Measurements from ENCODE around the gene INO80B.
"Not testable (repeated sequence)": the region's sequence is repeated elsewhere in the genome, so short reads cannot be mapped to it uniquely, and the experiment has no call there.

DNA sequence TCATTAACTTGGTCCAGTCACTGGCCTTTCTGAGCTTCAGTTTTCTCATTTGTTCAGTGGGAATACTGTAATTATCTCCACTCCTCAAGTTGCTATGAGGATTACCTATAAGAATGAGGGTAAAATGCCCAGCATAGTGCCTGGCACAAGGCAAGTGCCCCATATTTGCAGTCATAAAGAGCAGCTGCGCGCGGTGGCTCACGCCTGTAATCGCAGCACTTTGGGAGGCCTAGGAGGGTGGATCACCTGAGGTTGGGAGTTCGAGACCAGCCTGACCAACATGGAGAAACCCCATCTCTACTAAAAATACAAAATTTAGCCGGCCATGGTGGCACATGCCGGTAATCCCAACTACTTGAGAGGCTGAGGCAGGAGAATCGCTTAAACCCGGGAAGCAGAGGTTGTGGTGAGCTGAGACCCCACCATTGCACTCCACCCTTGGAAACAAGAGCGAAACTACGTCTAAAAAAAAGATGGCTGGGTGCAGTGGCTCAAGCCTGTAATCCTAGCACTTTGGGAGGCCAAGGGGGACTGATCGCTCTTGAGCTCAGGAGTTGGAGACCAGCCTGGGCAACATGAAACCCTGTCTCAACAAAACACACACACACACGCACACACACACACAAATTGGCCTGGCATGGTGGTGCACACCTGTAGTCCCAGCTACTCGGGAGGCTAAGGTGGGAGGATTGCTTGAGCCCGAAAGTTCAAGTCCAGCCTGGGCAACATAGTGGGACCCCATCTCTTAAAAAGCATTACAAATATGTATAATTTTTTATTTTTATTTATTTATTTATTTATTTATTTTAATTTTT is 12.2 kb upstream of the INO80B start:
- TF ChIP-seq, protein P1, sequence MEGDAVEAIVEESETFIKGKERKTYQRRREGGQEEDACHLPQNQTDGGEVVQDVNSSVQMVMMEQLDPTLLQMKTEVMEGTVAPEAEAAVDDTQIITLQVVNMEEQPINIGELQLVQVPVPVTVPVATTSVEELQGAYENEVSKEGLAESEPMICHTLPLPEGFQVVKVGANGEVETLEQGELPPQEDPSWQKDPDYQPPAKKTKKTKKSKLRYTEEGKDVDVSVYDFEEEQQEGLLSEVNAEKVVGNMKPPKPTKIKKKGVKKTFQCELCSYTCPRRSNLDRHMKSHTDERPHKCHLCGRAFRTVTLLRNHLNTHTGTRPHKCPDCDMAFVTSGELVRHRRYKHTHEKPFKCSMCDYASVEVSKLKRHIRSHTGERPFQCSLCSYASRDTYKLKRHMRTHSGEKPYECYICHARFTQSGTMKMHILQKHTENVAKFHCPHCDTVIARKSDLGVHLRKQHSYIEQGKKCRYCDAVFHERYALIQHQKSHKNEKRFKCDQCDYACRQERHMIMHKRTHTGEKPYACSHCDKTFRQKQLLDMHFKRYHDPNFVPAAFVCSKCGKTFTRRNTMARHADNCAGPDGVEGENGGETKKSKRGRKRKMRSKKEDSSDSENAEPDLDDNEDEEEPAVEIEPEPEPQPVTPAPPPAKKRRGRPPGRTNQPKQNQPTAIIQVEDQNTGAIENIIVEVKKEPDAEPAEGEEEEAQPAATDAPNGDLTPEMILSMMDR (IDR thresholded peaks at IDR 0.05 in 2 of 3, conservative IDR thresholded peaks at IDR 0.05 in 1 of 3; ENCODE audit: insufficient read depth in 2 of 3, low read depth in 1 of 3, low read length in 3 of 3): not testable (repeated sequence)
- not testable (repeated sequence) for TF ChIP-seq FOXJ2 (tag; IDR thresholded peaks at IDR 0.05); MTA2 (IDR thresholded peaks at IDR 0.05; ENCODE audit: low read depth); KLF10 (CRISPR knock-in tag; IDR thresholded peaks at IDR 0.05); NR1H2 (CRISPR knock-in tag; IDR thresholded peaks at IDR 0.05); NFRKB (IDR thresholded peaks at IDR 0.05; ENCODE audit: low read depth); MBD2 (IDR thresholded peaks at IDR 0.05; ENCODE audit: borderline replicate concordance, low read depth); POLR2AphosphoS2 (IDR thresholded peaks at IDR 0.05; ENCODE audit: low read length); SETDB1 (IDR thresholded peaks at IDR 0.05; ENCODE audit: low read length); SRF (CRISPR knock-in tag; IDR thresholded peaks at IDR 0.05); HDGF (IDR thresholded peaks at IDR 0.05)
- TF ChIP-seq, protein P2, sequence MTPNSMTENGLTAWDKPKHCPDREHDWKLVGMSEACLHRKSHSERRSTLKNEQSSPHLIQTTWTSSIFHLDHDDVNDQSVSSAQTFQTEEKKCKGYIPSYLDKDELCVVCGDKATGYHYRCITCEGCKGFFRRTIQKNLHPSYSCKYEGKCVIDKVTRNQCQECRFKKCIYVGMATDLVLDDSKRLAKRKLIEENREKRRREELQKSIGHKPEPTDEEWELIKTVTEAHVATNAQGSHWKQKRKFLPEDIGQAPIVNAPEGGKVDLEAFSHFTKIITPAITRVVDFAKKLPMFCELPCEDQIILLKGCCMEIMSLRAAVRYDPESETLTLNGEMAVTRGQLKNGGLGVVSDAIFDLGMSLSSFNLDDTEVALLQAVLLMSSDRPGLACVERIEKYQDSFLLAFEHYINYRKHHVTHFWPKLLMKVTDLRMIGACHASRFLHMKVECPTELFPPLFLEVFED (CRISPR knock-in tag; conservative IDR thresholded peaks at IDR 0.05): not testable (repeated sequence)
- TF ChIP-seq, protein P3, sequence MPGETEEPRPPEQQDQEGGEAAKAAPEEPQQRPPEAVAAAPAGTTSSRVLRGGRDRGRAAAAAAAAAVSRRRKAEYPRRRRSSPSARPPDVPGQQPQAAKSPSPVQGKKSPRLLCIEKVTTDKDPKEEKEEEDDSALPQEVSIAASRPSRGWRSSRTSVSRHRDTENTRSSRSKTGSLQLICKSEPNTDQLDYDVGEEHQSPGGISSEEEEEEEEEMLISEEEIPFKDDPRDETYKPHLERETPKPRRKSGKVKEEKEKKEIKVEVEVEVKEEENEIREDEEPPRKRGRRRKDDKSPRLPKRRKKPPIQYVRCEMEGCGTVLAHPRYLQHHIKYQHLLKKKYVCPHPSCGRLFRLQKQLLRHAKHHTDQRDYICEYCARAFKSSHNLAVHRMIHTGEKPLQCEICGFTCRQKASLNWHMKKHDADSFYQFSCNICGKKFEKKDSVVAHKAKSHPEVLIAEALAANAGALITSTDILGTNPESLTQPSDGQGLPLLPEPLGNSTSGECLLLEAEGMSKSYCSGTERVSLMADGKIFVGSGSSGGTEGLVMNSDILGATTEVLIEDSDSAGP (CRISPR knock-in tag; IDR thresholded peaks at IDR 0.05): not testable (repeated sequence)
- TF ChIP-seq, protein P4, sequence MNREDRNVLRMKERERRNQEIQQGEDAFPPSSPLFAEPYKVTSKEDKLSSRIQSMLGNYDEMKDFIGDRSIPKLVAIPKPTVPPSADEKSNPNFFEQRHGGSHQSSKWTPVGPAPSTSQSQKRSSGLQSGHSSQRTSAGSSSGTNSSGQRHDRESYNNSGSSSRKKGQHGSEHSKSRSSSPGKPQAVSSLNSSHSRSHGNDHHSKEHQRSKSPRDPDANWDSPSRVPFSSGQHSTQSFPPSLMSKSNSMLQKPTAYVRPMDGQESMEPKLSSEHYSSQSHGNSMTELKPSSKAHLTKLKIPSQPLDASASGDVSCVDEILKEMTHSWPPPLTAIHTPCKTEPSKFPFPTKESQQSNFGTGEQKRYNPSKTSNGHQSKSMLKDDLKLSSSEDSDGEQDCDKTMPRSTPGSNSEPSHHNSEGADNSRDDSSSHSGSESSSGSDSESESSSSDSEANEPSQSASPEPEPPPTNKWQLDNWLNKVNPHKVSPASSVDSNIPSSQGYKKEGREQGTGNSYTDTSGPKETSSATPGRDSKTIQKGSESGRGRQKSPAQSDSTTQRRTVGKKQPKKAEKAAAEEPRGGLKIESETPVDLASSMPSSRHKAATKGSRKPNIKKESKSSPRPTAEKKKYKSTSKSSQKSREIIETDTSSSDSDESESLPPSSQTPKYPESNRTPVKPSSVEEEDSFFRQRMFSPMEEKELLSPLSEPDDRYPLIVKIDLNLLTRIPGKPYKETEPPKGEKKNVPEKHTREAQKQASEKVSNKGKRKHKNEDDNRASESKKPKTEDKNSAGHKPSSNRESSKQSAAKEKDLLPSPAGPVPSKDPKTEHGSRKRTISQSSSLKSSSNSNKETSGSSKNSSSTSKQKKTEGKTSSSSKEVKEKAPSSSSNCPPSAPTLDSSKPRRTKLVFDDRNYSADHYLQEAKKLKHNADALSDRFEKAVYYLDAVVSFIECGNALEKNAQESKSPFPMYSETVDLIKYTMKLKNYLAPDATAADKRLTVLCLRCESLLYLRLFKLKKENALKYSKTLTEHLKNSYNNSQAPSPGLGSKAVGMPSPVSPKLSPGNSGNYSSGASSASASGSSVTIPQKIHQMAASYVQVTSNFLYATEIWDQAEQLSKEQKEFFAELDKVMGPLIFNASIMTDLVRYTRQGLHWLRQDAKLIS (CRISPR knock-in tag; IDR thresholded peaks at IDR 0.05): not testable (repeated sequence)

All from K562 (cell line).